Trophoblast cell (in vitro differentiated cells and primary cell): ENCODE measurements around the gene GARS1.

ENCODE experiments used
- DNase-seq, 2 donors: peaks; one replicate each; pipeline ENCODE4 v3.0.0-alpha.2; 2016
- H2AFZ ChIP-seq: 2 replicates; pipeline ENCODE4 v1.6.1; 2013; ENCODE audit warnings: low read length, moderate library complexity, mild to moderate bottlenecking; ENCODE audit not compliant: insufficient read depth, poor library complexity
- H2AK5ac ChIP-seq: 2 replicates; pipeline ENCODE4 v1.6.1; 2013; ENCODE audit warnings: mild to moderate bottlenecking, low read length
- H2BK120ac ChIP-seq: 2 replicates; pipeline ENCODE4 v1.6.1; 2013; ENCODE audit warnings: low read length, mild to moderate bottlenecking, moderate library complexity; ENCODE audit not compliant: insufficient read depth, poor library complexity
- H2BK12ac ChIP-seq: 2 replicates; pipeline ENCODE4 v1.6.1; 2013; ENCODE audit warnings: mild to moderate bottlenecking, low read length, moderate library complexity
- H2BK5ac ChIP-seq: 2 replicates; pipeline ENCODE4 v1.6.1; 2013; ENCODE audit warnings: low read length, low read depth, moderate library complexity, mild to moderate bottlenecking; ENCODE audit not compliant: poor library complexity
- H3K14ac ChIP-seq: 2 replicates; pipeline ENCODE4 v1.6.1; 2013; ENCODE audit warnings: mild to moderate bottlenecking, low read length
- H3K18ac ChIP-seq: 2 replicates; pipeline ENCODE4 v1.6.1; 2013; ENCODE audit warnings: mild to moderate bottlenecking, low read length
- H3K23ac ChIP-seq: 2 replicates; pipeline ENCODE4 v1.6.1; 2013; ENCODE audit warnings: low read length
- H3K27ac ChIP-seq: 2 replicates; pipeline ENCODE4 v1.5.1; 2013; ENCODE audit warnings: low read depth, mild to moderate bottlenecking, inconsistent platforms, low read length, moderate library complexity
- H3K27me3 ChIP-seq: 2 replicates; pipeline ENCODE4 v1.6.1; 2013; ENCODE audit warnings: inconsistent platforms, mild to moderate bottlenecking, low read length, moderate library complexity; ENCODE audit not compliant: insufficient read depth
- H3K36me3 ChIP-seq, 2 experiments: 1 replicate in 1 of 2; 2 replicates in 1 of 2; pipeline ENCODE4 v1.6.1; 2013; ENCODE audit warnings: low read length in 2 of 2, mild to moderate bottlenecking in 2 of 2, moderate library complexity in 1 of 2; ENCODE audit not compliant: insufficient read depth in 2 of 2, control insufficient read depth in 1 of 2
- H3K4ac ChIP-seq: 2 replicates; pipeline ENCODE4 v1.6.1; 2013; ENCODE audit warnings: low read depth, mild to moderate bottlenecking, low read length, moderate library complexity
- H3K4me1 ChIP-seq, 2 experiments: 1 replicate in 1 of 2; 2 replicates in 1 of 2; pipeline ENCODE4 v1.6.1; 2013; ENCODE audit warnings: low read length in 2 of 2, mild to moderate bottlenecking in 2 of 2, moderate library complexity in 1 of 2; ENCODE audit not compliant: insufficient read depth in 2 of 2, control insufficient read depth in 1 of 2
- H3K4me2 ChIP-seq: 2 replicates; pipeline ENCODE4 v1.6.1; 2013; ENCODE audit warnings: inconsistent platforms, mild to moderate bottlenecking, low read length, moderate library complexity
- H3K4me3 ChIP-seq: 2 replicates; pipeline ENCODE4 v1.5.1; 2013; ENCODE audit warnings: mild to moderate bottlenecking, low read depth, low read length, inconsistent platforms
- H3K79me1 ChIP-seq: one replicate; pipeline ENCODE4 v1.6.1; 2013; ENCODE audit warnings: low read length
- H3K79me2 ChIP-seq: 2 replicates; pipeline ENCODE4 v1.6.1; 2013; ENCODE audit warnings: low read length, mild to moderate bottlenecking; ENCODE audit not compliant: control insufficient read depth, insufficient read depth, poor library complexity
- H3K9ac ChIP-seq: 2 replicates; pipeline ENCODE4 v1.6.1; 2013; ENCODE audit warnings: mild to moderate bottlenecking, low read length
- H3K9me3 ChIP-seq: 2 replicates; pipeline ENCODE4 v1.6.1; 2013; ENCODE audit warnings: low read depth, mild to moderate bottlenecking, control low read depth, inconsistent platforms, low read length; ENCODE audit not compliant: insufficient read depth
- H4K12ac ChIP-seq: 2 replicates; pipeline ENCODE4 v1.6.1; 2013; ENCODE audit warnings: low read depth, mild to moderate bottlenecking, low read length, moderate library complexity
- H4K8ac ChIP-seq: 2 replicates; pipeline ENCODE4 v1.6.1; 2013; ENCODE audit warnings: low read depth, mild to moderate bottlenecking, low read length, moderate library complexity
- H4K91ac ChIP-seq: one replicate; pipeline ENCODE4 v1.6.1; 2013; ENCODE audit warnings: low read depth, mild to moderate bottlenecking, low read length, moderate library complexity
- WGBS: extraction: QIAGEN DNeasy Blood & Tissue Kit; methylation state at CpG from one replicate; pipeline ENCODE4 v1.1.7; 2013; ENCODE audit warnings: missing lambda C conversion rate; ENCODE audit not compliant: insufficient read length, insufficient coverage; ENCODE audit errors: extremely low coverage; 5-methylcytosine and 5-hydroxymethylcytosine counted together

The GARS1 gene

GRCh38 chr7:30594048-30594539 lies 584 bp upstream of the GARS1 start:
- no CpG with 5 or more reads among the region's 12 CpGs for WGBS
- H2AK5ac ChIP-seq, result no peak overlapping the region

GRCh38 chr7:30595436-30596013 lies 847 bp downstream of the GARS1 start:
- Histone ChIP-seq H2BK5ac (no peak overlapping the region), H3K4me2 (peak overlapping the region; percentile 83), H3K9ac (peak overlapping the region; percentile 93), H3K27me3 (no peaks in the 10 kb centered on the region), H2AK5ac (peak overlapping the region; percentile 2), H3K27ac (peak overlapping the region; percentile 95), H3K14ac (peak overlapping the region; percentile 95), H3K79me1 (peaks cover 12% of the 10 kb centered on the region), H3K23ac (no peak overlapping the region), H3K9me3 (no peaks in the 10 kb centered on the region), H4K12ac (peak overlapping the region; percentile 95), H3K4me3 (peak overlapping the region; percentile 95), H3K18ac (peak overlapping the region; percentile 91), H2AFZ (peak overlapping the region; percentile 74), H3K36me3 (peaks cover 4% of the 10 kb centered on the region in 2 experiments), H3K4ac (peak overlapping the region; percentile 80), H2BK12ac (no peak overlapping the region), H3K79me2 (peaks cover 16% of the 10 kb centered on the region), H3K4me1 (peaks cover 4 to 6% of the 10 kb centered on the region in 2 experiments), H4K91ac (peak overlapping the region; percentile 87), H4K8ac (peak overlapping the region; percentile 95), H2BK120ac (no peak overlapping the region)
- no CpG with 5 or more reads among the region's 13 CpGs for WGBS
- DNase-seq, result peak in 1 of 2 donors; percentile 19

More at GRCh38 chr7:30594048-30594539, 584 bp upstream of the GARS1 start:
- peak overlapping the region; percentile 76 for H4K91ac ChIP-seq
- peak overlapping the region; percentile 94 for H4K8ac ChIP-seq
- peak overlapping the region; percentile 62 for H2BK5ac ChIP-seq
- peak overlapping the region; percentile 79 for H3K18ac ChIP-seq
- peaks cover 16% of the 10 kb centered on the region for H3K79me2 ChIP-seq
- peak overlapping the region; percentile 89 for H3K27ac ChIP-seq
- H3K27me3 ChIP-seq, result no peaks in the 10 kb centered on the region
- H3K14ac ChIP-seq, result peak overlapping the region; percentile 87
- peak overlapping the region; percentile 47 for H2BK120ac ChIP-seq
- H3K9ac ChIP-seq, result peak overlapping the region; percentile 81
- H3K23ac ChIP-seq, result no peak overlapping the region
- peak overlapping the region; percentile 95 for H3K4me3 ChIP-seq
- H3K4ac ChIP-seq, result peak overlapping the region; percentile 84
- peaks cover 12% of the 10 kb centered on the region for H3K79me1 ChIP-seq
- peak overlapping the region; percentile 89 for H2AFZ ChIP-seq
- peak overlapping the region; percentile 60 for H4K12ac ChIP-seq
- peaks cover 4 to 6% of the 10 kb centered on the region in 2 experiments for H3K4me1 ChIP-seq
- peak overlapping the region; percentile 83 for H3K4me2 ChIP-seq
- H3K36me3 ChIP-seq, result peaks cover 0 to 2% of the 10 kb centered on the region in 2 experiments
- no peaks in the 10 kb centered on the region for H3K9me3 ChIP-seq
- H2BK12ac ChIP-seq, result no peak overlapping the region
- no peak for DNase-seq

GRCh38 chr7:30596014-30596641 lies 1.4 kb downstream of the GARS1 start:
- Histone ChIP-seq H4K8ac (no peak overlapping the region), H2AK5ac (no peak overlapping the region), H3K18ac (no peak overlapping the region)

GRCh38 chr7:30596721-30597120 lies 2.0 kb downstream of the GARS1 start:
- H4K8ac ChIP-seq, result no peak overlapping the region

More at GRCh38 chr7:30596014-30596641, 1.4 kb downstream of the GARS1 start:
- H3K9me3 ChIP-seq, result no peaks in the 10 kb centered on the region
- no peak overlapping the region for H2AFZ ChIP-seq
- no peak overlapping the region for H3K14ac ChIP-seq
- H3K4me1 ChIP-seq, result peaks cover 4 to 6% of the 10 kb centered on the region in 2 experiments
- H3K23ac ChIP-seq, result no peak overlapping the region
- no peak overlapping the region for H2BK12ac ChIP-seq
- no peaks in the 10 kb centered on the region for H3K27me3 ChIP-seq
- peak overlapping the region; percentile 28 for H3K9ac ChIP-seq
- H3K79me1 ChIP-seq, result peaks cover 12% of the 10 kb centered on the region
- no CpG with 5 or more reads among the region's 14 CpGs for WGBS
- H3K27ac ChIP-seq, result no peak overlapping the region
- no peak overlapping the region for H2BK5ac ChIP-seq
- H3K4me2 ChIP-seq, result peak overlapping the region; percentile 83
- H3K79me2 ChIP-seq, result peaks cover 16% of the 10 kb centered on the region
- H3K4me3 ChIP-seq, result no peak overlapping the region
- H2BK120ac ChIP-seq, result no peak overlapping the region
- no peak overlapping the region for H4K91ac ChIP-seq
- peak overlapping the region; percentile 73 for H3K4ac ChIP-seq
- peak in 1 of 2 donors; percentile 30 for DNase-seq
- peaks cover 4% of the 10 kb centered on the region in 2 experiments for H3K36me3 ChIP-seq
- H4K12ac ChIP-seq, result no peak overlapping the region

More at GRCh38 chr7:30596721-30597120, 2.0 kb downstream of the GARS1 start:
- Histone ChIP-seq H2BK120ac (no peak overlapping the region), H3K79me1 (peaks cover 12% of the 10 kb centered on the region), H4K12ac (no peak overlapping the region), H3K27ac (no peak overlapping the region), H3K18ac (no peak overlapping the region), H4K91ac (no peak overlapping the region), H3K4me3 (no peak overlapping the region), H3K4me2 (no peak overlapping the region), H3K4ac (no peak overlapping the region), H2BK12ac (no peak overlapping the region), H3K9ac (no peak overlapping the region), H3K23ac (no peak overlapping the region), H3K36me3 (peaks cover 5% of the 10 kb centered on the region in 2 experiments), H3K27me3 (no peaks in the 10 kb centered on the region), H3K14ac (no peak overlapping the region), H2BK5ac (no peak overlapping the region), H2AK5ac (no peak overlapping the region), H3K4me1 (peaks cover 4 to 6% of the 10 kb centered on the region in 2 experiments), H3K79me2 (peaks cover 16% of the 10 kb centered on the region), H3K9me3 (no peaks in the 10 kb centered on the region), H2AFZ (no peak overlapping the region)
- DNase-seq, result no peak
- no CpG with 5 or more reads among the region's 3 CpGs for WGBS
